Measurements from ENCODE around the gene OCA2.

- TF ChIP-seq CTCF (IDR thresholded peaks at IDR 0.05) (no peak), POLR2A (IDR thresholded peaks at IDR 0.05) (no peak)
Observed at GRCh38 chr15:27850050-27850449, 249.1 kb downstream of the OCA2 start.
